ENCODE measurements around the gene ARHGAP42.
"Not testable (repeated sequence)": the region's sequence is repeated elsewhere in the genome, so short reads cannot be mapped to it uniquely, and the experiment has no call there.

ARHGAP42 gene

DNA sequence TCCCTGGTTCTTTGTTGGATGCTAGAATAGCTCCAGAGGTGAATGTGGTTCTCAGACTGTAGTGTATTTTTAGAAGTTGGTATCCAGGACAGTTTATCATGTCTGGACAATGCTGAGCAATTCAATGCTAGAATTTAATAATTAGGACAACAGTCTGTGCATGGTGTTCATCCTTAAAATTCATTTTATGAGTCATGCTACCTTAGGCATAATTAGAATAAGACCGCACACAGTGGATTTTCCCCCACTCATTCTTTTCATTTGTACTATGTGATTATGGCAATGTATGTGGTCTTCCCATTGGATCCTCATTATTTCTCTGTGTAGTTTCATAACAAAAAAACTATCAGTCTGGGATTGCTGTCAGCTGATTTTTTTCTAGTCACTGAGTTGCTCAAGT is 196.7 kb downstream of the ARHGAP42 start:
- DNase-seq, result no peak

DNA sequence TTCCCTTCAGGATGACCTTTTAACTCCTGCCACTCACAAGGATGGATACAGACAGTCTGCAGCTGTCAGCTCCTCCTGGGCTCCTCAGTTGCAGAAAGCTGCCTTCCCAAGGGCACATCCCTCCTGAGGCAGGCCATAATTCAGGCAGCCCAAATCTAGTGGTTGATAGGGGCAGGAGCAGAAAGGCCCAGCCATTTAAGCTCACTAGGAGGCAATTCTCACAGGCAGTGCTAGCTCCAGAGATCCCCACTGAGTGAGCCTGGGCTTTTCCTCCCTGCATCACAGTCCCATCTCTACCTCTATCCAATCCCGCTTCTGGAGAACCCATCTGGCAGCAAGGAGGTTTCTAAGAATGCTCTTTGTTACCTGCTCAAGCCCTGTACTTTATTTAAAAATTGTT is 200.6 kb downstream of the ARHGAP42 start:
- no peak for DNase-seq

- no peak for DNase-seq
These were observed 201.7 kb downstream of the ARHGAP42 start for GRCh38 chr11:100888836-100889235.

DNA sequence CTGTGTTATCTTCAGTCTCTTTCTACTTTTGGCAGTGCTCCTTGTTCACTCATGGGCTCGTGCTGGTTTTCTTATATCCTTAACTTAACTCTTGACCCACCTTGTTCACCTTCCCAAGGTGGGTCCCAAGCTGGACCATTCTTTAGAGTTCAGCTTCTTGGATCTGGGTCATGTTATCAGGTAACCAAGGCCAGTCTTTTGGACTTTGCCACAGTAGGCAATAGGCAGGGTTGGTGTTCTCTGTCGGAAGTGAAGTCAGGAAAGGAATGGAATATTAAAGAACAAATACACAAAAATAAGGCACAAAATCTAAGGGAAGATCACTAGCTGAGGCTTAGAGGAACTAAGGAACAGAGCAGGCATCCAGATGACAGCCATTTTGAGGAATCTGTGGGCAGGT is 202.7 kb downstream of the ARHGAP42 start:
- DNase-seq, result no peak

- no peak for DNase-seq
These were observed 203.7 kb downstream of the ARHGAP42 start for GRCh38 chr11:100890789-100891188.

DNA sequence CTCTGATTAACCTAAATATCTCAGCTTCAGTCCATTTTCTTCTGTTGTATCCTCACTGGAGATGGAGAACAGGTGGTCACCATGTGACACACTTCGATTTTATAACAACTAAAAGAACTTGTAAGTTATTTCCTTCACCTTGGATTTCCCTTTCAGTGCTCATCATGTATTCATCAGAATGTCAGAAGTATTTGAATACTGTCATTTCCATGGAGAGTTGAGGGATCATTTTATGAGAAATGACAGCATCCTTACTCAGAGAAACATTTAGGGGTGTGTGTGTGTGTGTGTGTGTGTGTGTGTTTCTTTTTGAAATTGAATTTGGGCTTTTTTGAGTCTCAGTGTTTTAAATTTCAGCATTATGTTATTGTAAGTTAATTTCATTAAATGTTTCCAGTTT is 205.8 kb downstream of the ARHGAP42 start:
- DNase-seq, result no peak

GRCh38 chr11:100895449-100895848 is 208.4 kb downstream of the ARHGAP42 start:
- DNase-seq, result no peak

DNA sequence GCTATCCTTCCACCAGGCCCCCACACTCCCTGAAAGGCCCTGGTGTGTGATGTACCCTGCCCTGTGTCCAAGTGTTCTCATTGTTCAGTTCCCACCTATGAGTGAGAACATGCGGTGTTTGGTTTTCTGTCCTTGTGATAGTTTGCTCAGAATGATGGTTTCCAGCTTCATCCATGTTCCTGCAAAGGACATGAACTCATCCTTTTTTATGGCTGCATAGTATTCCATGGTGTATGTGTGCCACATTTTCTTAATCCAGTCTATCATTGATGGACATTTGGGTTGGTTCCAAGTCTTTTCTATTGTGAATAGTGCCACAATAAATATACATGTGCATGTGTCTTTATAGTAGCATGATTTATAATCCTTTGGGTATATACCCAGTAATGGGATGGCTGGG is 208.9 kb downstream of the ARHGAP42 start:
- DNase-seq, result not testable (repeated sequence)

DNA sequence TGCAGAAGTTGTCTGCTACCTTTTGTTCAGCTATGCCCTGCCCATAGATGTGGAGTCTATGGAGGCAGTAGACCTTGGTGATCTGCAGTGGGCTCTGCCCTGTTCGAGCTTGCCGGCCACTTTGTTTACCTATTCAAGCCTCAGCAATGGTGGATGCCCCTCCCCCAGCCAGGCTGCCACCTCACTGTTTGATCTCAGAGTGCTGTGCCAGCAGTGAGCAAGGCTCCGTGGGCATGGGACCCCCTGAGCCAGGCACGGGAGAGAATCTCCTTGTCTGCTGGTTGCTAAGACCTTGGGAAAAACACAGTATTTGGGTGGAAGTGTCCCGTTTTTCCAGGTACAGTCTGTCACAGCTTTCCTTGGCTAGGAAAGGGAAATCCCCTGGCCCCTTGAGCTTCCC is 214.4 kb downstream of the ARHGAP42 start:
- not testable (repeated sequence) for DNase-seq

DNA sequence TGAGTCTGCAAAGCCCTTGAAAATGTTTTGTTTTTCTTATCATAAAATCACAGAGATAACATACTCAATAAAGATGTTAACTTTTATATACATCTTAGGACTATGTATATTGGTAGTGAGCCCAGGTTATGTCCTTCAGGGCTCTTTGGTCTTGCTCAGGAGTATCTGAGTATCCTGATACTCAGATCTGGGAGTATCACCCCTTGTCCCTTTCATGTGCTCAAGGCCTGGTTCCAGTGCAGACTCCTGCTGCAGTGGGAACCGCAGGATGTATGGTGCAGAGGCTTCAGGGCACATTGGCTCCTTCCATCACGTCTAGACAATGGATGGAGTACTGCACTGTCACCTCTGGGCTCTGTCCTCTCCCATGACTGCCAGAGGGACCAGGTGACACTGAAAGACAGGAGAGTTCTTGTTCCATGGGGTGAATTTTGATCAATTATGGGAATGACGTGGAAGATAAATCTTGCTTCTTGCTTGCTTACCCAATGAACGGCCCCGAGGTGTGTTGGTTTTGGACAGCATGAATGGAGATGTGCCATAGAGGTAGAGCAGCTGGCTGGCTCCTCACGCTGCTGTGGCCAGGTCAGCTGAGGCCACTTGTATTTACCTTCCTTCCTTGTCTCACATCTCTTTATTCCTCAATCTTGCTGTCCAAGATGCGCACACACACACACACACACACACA is 215.5 kb downstream of the ARHGAP42 start:
- no peak for DNase-seq

GRCh38 chr11:100903284-100903683 is 216.2 kb downstream of the ARHGAP42 start:
- DNase-seq, result no peak

GRCh38 chr11:100905684-100906083 is 218.6 kb downstream of the ARHGAP42 start:
- no peak for DNase-seq

DNA sequence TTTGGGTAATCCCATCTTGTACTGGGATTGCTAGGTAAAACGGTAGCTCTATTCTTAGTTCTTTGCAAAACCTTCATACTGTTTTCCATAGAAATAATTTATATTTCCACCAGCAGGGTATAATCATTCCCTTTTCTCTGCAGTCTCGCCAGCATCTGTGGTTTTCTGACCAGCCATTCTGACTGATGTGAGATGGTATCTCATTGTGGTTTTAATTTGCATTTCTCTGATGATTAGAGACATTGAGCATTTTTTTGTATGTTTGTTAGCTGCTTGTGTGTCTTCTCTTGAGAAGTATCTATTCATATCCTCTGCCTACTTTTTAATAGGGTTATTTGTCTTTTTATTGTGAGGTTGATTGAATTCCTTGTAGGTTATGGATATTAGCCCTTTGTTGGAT is 221.7 kb downstream of the ARHGAP42 start:
- no peak for DNase-seq

DNA sequence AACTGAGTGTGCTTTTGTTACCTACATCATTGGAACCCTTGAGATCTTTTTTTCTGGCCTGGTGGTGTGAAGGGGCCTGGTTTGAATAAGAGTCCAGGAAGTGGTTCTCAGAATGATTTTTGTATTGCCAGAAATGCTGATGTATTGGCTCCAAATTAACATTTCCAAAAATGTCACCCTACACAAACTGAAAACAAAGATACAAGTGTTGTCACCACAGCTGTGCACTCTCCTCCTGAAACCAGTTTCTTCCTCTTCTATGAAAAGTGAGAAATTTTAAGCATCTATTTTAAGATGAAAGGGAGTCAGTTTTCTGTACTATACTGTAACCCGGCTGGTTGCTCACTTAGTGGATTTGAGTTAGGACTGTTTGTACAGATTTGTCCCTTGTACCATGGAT is 223.7 kb downstream of the ARHGAP42 start:
- no peak for DNase-seq

GRCh38 chr11:100914415-100915110 is 227.5 kb downstream of the ARHGAP42 start:
- DNase-seq, result no peak

- no peak for DNase-seq
These were observed 231.7 kb downstream of the ARHGAP42 start for GRCh38 chr11:100918551-100919500.

DNA sequence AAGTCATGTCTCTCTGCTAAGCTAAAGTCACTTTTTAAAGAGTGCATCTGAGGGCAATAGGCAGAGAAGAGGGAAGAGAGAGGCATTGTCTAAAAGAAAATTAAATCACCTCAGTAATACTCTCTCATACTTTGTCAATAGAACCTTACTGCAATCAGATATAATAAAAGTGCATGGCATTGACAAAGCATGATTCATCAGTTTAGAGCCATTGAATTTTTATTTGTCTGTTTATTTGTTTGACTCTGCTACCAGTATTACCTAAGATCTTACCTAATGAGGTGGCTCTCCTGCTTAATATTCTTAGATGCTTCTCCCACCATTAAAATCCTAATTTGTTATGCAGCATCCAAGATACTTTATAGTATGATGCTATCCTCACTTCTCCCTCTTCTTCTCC is 233.5 kb downstream of the ARHGAP42 start:
- DNase-seq, result no peak

DNA sequence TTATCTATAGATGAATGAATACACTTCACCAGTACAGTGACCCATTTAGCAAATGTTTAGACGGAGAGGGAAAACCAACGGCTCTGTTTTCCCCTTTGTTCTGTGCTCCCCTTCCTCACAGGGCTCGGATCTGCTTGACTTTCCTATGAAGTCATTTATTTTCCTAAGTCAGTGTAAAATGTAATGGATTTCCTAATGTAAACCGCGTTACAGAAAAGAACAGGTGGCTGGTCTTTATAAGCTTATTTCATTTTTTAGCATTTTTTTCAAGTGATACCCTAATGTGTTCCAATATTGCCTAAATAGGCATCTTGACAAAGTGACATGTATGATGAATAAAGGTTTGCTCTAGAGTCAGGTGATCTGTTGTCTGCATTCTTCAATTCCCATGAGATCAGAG is 235.0 kb downstream of the ARHGAP42 start:
- no peak for DNase-seq

GRCh38 chr11:100923555-100923954 is 236.5 kb downstream of the ARHGAP42 start:
- DNase-seq, result no peak

GRCh38 chr11:100925935-100926334 is 238.8 kb downstream of the ARHGAP42 start:
- no peak for DNase-seq

DNA sequence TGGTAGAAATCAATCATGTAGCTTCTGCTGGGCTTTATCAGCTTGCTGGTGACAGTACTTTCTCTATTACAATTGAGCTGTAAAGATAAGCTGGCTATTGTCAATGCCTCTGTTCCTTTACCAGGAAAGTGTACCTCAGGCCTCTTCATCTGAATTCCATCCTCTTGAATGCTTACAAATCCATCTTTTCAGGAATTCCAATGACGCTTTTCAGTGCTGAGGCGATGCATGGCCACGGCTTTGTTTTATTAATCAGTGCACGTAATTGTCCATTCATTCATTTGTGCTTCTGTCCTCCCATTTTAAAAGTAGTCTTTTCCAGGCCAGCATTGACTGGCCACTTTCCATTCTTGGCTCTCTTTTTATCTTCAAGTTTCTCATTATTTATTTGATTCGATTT is 240.5 kb downstream of the ARHGAP42 start:
- no peak for DNase-seq

DNA sequence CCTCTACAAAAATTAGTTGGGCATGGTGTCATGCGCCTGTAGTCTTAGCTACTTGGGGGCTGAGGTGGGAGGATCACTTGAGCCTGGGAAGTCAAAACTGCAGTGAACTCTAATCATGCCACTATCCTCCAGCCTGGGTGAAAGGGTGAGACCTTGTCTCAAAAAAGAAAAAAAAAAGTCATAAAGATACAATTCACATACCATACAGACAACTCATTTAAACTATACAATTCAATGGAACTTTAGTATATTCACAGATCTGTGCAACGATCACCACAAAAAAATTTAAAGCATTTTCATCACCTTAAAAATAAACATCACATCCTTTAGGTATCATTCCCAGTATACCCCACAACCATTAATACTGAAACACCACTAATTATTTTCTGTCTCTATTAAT is 241.3 kb downstream of the ARHGAP42 start:
- DNase-seq, result no peak

- no peak for DNase-seq
These were observed 242.3 kb downstream of the ARHGAP42 start for GRCh38 chr11:100929377-100929776.
